ENCODE measurements around the gene SH3TC1.
A peak's percentile ranks its signal among the peaks of the same experiment; 100 is the strongest.

SH3TC1 gene

GRCh38 chr4:8192748-8193738, 6.0 kb upstream of the SH3TC1 start:
- no peak for TF ChIP-seq POLR2A (IDR thresholded peaks at IDR 0.05; ENCODE audit: low read length)
- DNase-seq = peak; percentile 10 to 27

- DNase-seq = no peak
- TF ChIP-seq GATA1 (IDR thresholded peaks at IDR 0.05; ENCODE audit: low read depth, low read length) (no peak), POLR2A (IDR thresholded peaks at IDR 0.05; ENCODE audit: low read length) (no peak)
These were observed 4.5 kb upstream of the SH3TC1 start for GRCh38 chr4:8194306-8195242.

GRCh38 chr4:8195431-8195830, 3.7 kb upstream of the SH3TC1 start:
- DNase-seq = no peak
- TF ChIP-seq GATA1 (IDR thresholded peaks at IDR 0.05; ENCODE audit: low read depth, low read length) (no peak), POLR2A (IDR thresholded peaks at IDR 0.05; ENCODE audit: low read length) (no peak)

GRCh38 chr4:8195841-8196458, 3.1 kb upstream of the SH3TC1 start:
- TF ChIP-seq POLR2A (IDR thresholded peaks at IDR 0.05; ENCODE audit: low read length) (no peak), GATA1 (IDR thresholded peaks at IDR 0.05; ENCODE audit: low read depth, low read length) (no peak)
- DNase-seq = no peak

GRCh38 chr4:8197521-8197920, 1.6 kb upstream of the SH3TC1 start:
- no peak for DNase-seq
- no peak for TF ChIP-seq GATA1 (IDR thresholded peaks at IDR 0.05; ENCODE audit: low read depth, low read length)
- no peak for TF ChIP-seq POLR2A (IDR thresholded peaks at IDR 0.05; ENCODE audit: low read length)

GRCh38 chr4:8198206-8198905, 734 bp upstream of the SH3TC1 start:
- TF ChIP-seq POLR2A (IDR thresholded peaks at IDR 0.05; ENCODE audit: low read length) (no peak), GATA1 (IDR thresholded peaks at IDR 0.05; ENCODE audit: low read depth, low read length) (no peak)

GRCh38 chr4:8199594-8200301, 658 bp downstream of the SH3TC1 start:
- no peak for TF ChIP-seq POLR2A (IDR thresholded peaks at IDR 0.05; ENCODE audit: low read length)
- TF ChIP-seq GATA1 (IDR thresholded peaks at IDR 0.05; ENCODE audit: low read depth, low read length) = no peak
- no peak for DNase-seq

More at GRCh38 chr4:8198206-8198905, 734 bp upstream of the SH3TC1 start:
- no peak for DNase-seq

GRCh38 chr4:8200302-8200975, 1.3 kb downstream of the SH3TC1 start:
- DNase-seq = no peak
- TF ChIP-seq GATA1 (IDR thresholded peaks at IDR 0.05; ENCODE audit: low read depth, low read length) (no peak), POLR2A (IDR thresholded peaks at IDR 0.05; ENCODE audit: low read length) (no peak)

- no peak for DNase-seq
- TF ChIP-seq POLR2A (IDR thresholded peaks at IDR 0.05; ENCODE audit: low read length) (no peak), GATA1 (IDR thresholded peaks at IDR 0.05; ENCODE audit: low read depth, low read length) (no peak)
These were observed 2.3 kb downstream of the SH3TC1 start for GRCh38 chr4:8201321-8201781.

GRCh38 chr4:8202108-8203051, 3.3 kb downstream of the SH3TC1 start:
- no peak for DNase-seq
- TF ChIP-seq GATA1 (IDR thresholded peaks at IDR 0.05; ENCODE audit: low read depth, low read length) (no peak), POLR2A (IDR thresholded peaks at IDR 0.05; ENCODE audit: low read length) (no peak)

- TF ChIP-seq GATA1 (IDR thresholded peaks at IDR 0.05; ENCODE audit: low read depth, low read length) (no peak), POLR2A (IDR thresholded peaks at IDR 0.05; ENCODE audit: low read length) (no peak)
- DNase-seq = no peak
These were observed 3.9 kb downstream of the SH3TC1 start for GRCh38 chr4:8203052-8203401.

Data from erythroblast (primary cell).